WTC11 (cell line): ENCODE measurements around the gene RSPH1. TPM values are rescaled to one million over a fixed set of nuclear protein-coding genes. Genes with fewer than 3 reads are reported as not detected.
A peak's percentile ranks its signal among the peaks of the same experiment; 100 is the strongest.

Experiments used
- CBFB ChIP-seq: sonication (generic); formaldehyde crosslinking; IDR thresholded peaks from 2 replicates; pipeline ENCODE4 v1.8.1; 2022; ENCODE audit warnings: mild to moderate bottlenecking, low read depth, missing genetic modification reagents
- ELF4 ChIP-seq: sonication (generic); formaldehyde crosslinking; IDR thresholded peaks from 2 replicates; pipeline ENCODE4 v1.8.1; 2022; ENCODE audit warnings: low read depth, mild to moderate bottlenecking, moderate library complexity, missing genetic modification reagents
- ERG ChIP-seq: fragments of 250-450 bp; sonication (Bioruptor Pico); IDR thresholded peaks from 2 replicates; pipeline ENCODE4 v1.8.0; 2021; ENCODE audit warnings: mild to moderate bottlenecking
- ESRRA ChIP-seq: sonication (generic); formaldehyde crosslinking; IDR thresholded peaks from 2 replicates; pipeline ENCODE4 v1.8.1; 2022; ENCODE audit warnings: mild to moderate bottlenecking, missing genetic modification reagents, borderline replicate concordance
- FOXK1 ChIP-seq: sonication (generic); formaldehyde crosslinking; IDR thresholded peaks from 2 replicates; pipeline ENCODE4 v1.8.0; 2022; ENCODE audit warnings: mild to moderate bottlenecking, moderate library complexity, missing genetic modification reagents
- FOXP1 ChIP-seq: sonication (generic); formaldehyde crosslinking; IDR thresholded peaks from 2 replicates; pipeline ENCODE4 v1.8.0; 2022; ENCODE audit warnings: missing genetic modification reagents, mild to moderate bottlenecking, moderate library complexity, borderline replicate concordance
- FOXP4 ChIP-seq: sonication (generic); formaldehyde crosslinking; IDR thresholded peaks from 2 replicates; pipeline ENCODE4 v1.8.0; 2022; ENCODE audit warnings: mild to moderate bottlenecking, missing genetic modification reagents
- IRF1 ChIP-seq: sonication (generic); formaldehyde crosslinking; IDR thresholded peaks from 2 replicates; pipeline ENCODE4 v1.8.0; 2023; ENCODE audit warnings: missing genetic modification reagents
- MLX ChIP-seq: sonication (generic); formaldehyde crosslinking; IDR thresholded peaks from 2 replicates; pipeline ENCODE4 v1.8.1; 2023; ENCODE audit warnings: mild to moderate bottlenecking, missing genetic modification reagents, moderate library complexity
- MYBL2 ChIP-seq: sonication (generic); formaldehyde crosslinking; IDR thresholded peaks from 2 replicates; pipeline ENCODE4 v1.8.1; 2023; ENCODE audit warnings: mild to moderate bottlenecking, moderate library complexity, missing genetic modification reagents
- NR3C1 ChIP-seq: sonication (generic); formaldehyde crosslinking; conservative IDR thresholded peaks from 2 replicates; pipeline ENCODE4 v1.8.1; 2023; ENCODE audit warnings: low read depth, mild to moderate bottlenecking, missing genetic modification reagents
- PRDM15 ChIP-seq: sonication (generic); formaldehyde crosslinking; IDR thresholded peaks from 2 replicates; pipeline ENCODE4 v1.8.0; 2022; ENCODE audit warnings: missing genetic modification reagents
- TEAD1 ChIP-seq: sonication (generic); formaldehyde crosslinking; IDR thresholded peaks from 2 replicates; pipeline ENCODE4 v1.8.0; 2022; ENCODE audit warnings: mild to moderate bottlenecking, missing genetic modification reagents
- USF1 ChIP-seq: sonication (generic); formaldehyde crosslinking; IDR thresholded peaks from 2 replicates; pipeline ENCODE4 v1.8.0; 2022; ENCODE audit warnings: mild to moderate bottlenecking, missing genetic modification reagents
- ZBTB43 ChIP-seq: sonication (generic); formaldehyde crosslinking; IDR thresholded peaks from 2 replicates; pipeline ENCODE4 v1.8.1; 2023; ENCODE audit warnings: mild to moderate bottlenecking, missing genetic modification reagents
- ZNF138 ChIP-seq: sonication (generic); formaldehyde crosslinking; conservative IDR thresholded peaks from 2 replicates; pipeline ENCODE4 v1.8.1; 2022; ENCODE audit warnings: mild to moderate bottlenecking, moderate library complexity, missing genetic modification reagents
- ZNF396 ChIP-seq: fragments of 250-450 bp; sonication (Bioruptor Pico); IDR thresholded peaks from 2 replicates; pipeline ENCODE4 v1.8.0; 2021; ENCODE audit warnings: mild to moderate bottlenecking, moderate library complexity, borderline replicate concordance
- ZNF423 ChIP-seq: fragments of 250-450 bp; sonication (Bioruptor Pico); IDR thresholded peaks from 2 replicates; pipeline ENCODE4 v2.1.2; 2022; ENCODE audit warnings: mild to moderate bottlenecking, moderate library complexity
- ZSCAN18 ChIP-seq: fragments of 250-450 bp; sonication (Bioruptor Pico); IDR thresholded peaks from 2 replicates; pipeline ENCODE4 v2.1.2; 2022; ENCODE audit warnings: mild to moderate bottlenecking, moderate library complexity
- total RNA-seq: library from RNA; stranded (reverse); gene quantifications from 3 replicates; pipeline ENCODE4 v1.2.3, GENCODE V29; 2021
- TF ChIP-seq, protein P1 (sequence below): fragments of 250-450 bp; sonication (Bioruptor Pico); IDR thresholded peaks from 2 replicates; pipeline ENCODE4 v1.9.0; 2021; ENCODE audit warnings: moderate library complexity, mild to moderate bottlenecking, inconsistent platforms, borderline replicate concordance

Gene RSPH1
- total RNA-seq, 1 experiment from 2014 or later: 0.11 TPM

DNA sequence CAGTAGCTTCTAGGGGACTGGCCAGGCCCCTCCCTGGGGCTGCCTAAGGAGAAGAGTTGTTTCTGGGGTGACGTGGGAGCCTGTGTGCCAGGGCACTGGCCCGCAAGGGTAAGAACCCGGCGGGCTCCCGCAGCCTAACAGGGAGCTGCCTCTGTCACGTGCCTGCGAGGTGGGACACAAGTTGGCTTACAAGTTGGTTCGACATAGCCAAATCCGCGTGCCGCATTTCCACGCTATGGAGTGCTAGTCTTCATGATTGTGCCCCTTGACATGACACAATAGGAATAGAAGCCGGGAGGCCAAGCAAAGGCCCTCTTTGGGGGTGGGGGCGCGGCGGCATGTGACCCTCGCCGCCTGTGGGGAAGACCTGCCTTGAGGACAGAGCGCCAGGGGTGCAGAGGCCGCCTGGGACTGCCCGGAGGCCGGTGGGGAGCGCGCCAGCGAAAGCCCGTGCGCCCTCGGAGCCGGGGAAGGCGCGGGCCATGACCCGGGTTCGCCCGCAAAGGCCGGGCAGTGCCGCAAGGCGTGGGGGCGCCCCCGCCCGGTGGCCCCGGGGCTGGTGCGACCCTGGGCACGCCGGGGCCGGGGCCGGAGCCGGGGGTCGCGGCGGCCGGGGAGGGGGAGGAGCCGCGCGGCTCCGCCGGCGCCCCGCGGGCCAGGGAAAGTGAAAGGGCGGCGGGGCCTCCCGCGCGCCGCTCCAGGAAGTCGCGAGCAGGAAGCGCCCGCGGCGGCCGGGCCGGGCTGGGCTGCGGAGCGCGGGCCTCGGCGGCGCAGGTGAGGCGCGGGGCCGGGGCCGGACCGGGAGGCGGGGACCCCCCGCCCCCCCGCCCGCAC is 17.3 kb upstream of the RSPH1 start, which contains the start of gene SLC37A1 (continued):
- 0 out of 2 replicates have a peak, but pooled peaks have one; percentile 35 for TF ChIP-seq ZBTB43 (CRISPR knock-in tag)
- TF ChIP-seq, protein P1, sequence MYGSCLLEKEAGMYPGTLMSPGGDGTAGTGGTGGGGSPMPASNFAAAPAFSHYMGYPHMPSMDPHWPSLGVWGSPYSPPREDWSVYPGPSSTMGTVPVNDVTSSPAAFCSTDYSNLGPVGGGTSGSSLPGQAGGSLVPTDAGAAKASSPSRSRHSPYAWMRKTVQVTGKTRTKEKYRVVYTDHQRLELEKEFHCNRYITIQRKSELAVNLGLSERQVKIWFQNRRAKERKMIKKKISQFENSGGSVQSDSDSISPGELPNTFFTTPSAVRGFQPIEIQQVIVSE (CRISPR knock-in tag): no peak
- TF ChIP-seq FOXP4 (CRISPR knock-in tag): 0 out of 2 replicates have a peak, but pooled peaks have one; percentile 20
- TF ChIP-seq PRDM15 (CRISPR knock-in tag): peak; percentile 37; the same call in 1 of the 2 replicates
- TF ChIP-seq ZSCAN18 (CRISPR knock-in tag): no peak
- TF ChIP-seq MYBL2 (CRISPR knock-in tag): 0 out of 2 replicates have a peak, but pooled peaks have one; percentile 27
- TF ChIP-seq ZNF396: no peak
- no peak for TF ChIP-seq NR3C1 (CRISPR knock-in tag)
- TF ChIP-seq TEAD1 (CRISPR knock-in tag): 0 out of 2 replicates have a peak, but pooled peaks have one; percentile 4
- peak; percentile 82 for TF ChIP-seq USF1
- no peak for TF ChIP-seq ELF4
- no peak for TF ChIP-seq MLX (CRISPR knock-in tag)
- peak; percentile 59; the same call in 1 of the 2 replicates for TF ChIP-seq FOXK1 (CRISPR knock-in tag)
- TF ChIP-seq ESRRA (CRISPR knock-in tag): 0 out of 2 replicates have a peak, but pooled peaks have one; percentile 47
- no peak for TF ChIP-seq CBFB
- peak; percentile 84; the same call in 1 of the 2 replicates for TF ChIP-seq IRF1 (CRISPR knock-in tag)
- 0 out of 2 replicates have a peak, but pooled peaks have one; percentile 76 for TF ChIP-seq FOXP1 (CRISPR knock-in tag)
- TF ChIP-seq ZNF423 (CRISPR knock-in tag): 0 out of 2 replicates have a peak, but pooled peaks have one; percentile 4
- peak; percentile 83; the same call in 1 of the 2 replicates for TF ChIP-seq ZNF138
- no peak for TF ChIP-seq ERG (CRISPR knock-in tag)
